ENCODE measurements around the gene ZDHHC22.

ZDHHC22 gene

GRCh38 chr14:77161011-77161410, 19.4 kb upstream of the ZDHHC22 start:
- no peak overlapping the region for H3K4me3 ChIP-seq (replicated peaks; ENCODE audit: insufficient read depth, low read length)
- TF ChIP-seq SPI1 (IDR thresholded peaks at IDR 0.05; ENCODE audit: borderline replicate concordance, low read depth) (no peak), CTCF (IDR thresholded peaks at IDR 0.05; ENCODE audit: insufficient read depth, low read length) (no peak), GABPA (IDR thresholded peaks at IDR 0.05; ENCODE audit: low read depth) (no peak), POLR2AphosphoS5 (IDR thresholded peaks at IDR 0.05; ENCODE audit: low read depth) (no peak)
- TF ChIP-seq, protein P1, sequence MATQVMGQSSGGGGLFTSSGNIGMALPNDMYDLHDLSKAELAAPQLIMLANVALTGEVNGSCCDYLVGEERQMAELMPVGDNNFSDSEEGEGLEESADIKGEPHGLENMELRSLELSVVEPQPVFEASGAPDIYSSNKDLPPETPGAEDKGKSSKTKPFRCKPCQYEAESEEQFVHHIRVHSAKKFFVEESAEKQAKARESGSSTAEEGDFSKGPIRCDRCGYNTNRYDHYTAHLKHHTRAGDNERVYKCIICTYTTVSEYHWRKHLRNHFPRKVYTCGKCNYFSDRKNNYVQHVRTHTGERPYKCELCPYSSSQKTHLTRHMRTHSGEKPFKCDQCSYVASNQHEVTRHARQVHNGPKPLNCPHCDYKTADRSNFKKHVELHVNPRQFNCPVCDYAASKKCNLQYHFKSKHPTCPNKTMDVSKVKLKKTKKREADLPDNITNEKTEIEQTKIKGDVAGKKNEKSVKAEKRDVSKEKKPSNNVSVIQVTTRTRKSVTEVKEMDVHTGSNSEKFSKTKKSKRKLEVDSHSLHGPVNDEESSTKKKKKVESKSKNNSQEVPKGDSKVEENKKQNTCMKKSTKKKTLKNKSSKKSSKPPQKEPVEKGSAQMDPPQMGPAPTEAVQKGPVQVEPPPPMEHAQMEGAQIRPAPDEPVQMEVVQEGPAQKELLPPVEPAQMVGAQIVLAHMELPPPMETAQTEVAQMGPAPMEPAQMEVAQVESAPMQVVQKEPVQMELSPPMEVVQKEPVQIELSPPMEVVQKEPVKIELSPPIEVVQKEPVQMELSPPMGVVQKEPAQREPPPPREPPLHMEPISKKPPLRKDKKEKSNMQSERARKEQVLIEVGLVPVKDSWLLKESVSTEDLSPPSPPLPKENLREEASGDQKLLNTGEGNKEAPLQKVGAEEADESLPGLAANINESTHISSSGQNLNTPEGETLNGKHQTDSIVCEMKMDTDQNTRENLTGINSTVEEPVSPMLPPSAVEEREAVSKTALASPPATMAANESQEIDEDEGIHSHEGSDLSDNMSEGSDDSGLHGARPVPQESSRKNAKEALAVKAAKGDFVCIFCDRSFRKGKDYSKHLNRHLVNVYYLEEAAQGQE (IDR thresholded peaks at IDR 0.05; ENCODE audit: insufficient replicate concordance, low read depth): no peak
- no peaks in the 10 kb centered on the region for H3K27me3 ChIP-seq (ENCODE audit: insufficient read depth, poor library complexity, severe bottlenecking)
- H3K27ac ChIP-seq (replicated peaks): no peak overlapping the region
- no peak for DNase-seq (ENCODE audit: low read depth in 1 of 2, low spot score in 1 of 2)

DNA sequence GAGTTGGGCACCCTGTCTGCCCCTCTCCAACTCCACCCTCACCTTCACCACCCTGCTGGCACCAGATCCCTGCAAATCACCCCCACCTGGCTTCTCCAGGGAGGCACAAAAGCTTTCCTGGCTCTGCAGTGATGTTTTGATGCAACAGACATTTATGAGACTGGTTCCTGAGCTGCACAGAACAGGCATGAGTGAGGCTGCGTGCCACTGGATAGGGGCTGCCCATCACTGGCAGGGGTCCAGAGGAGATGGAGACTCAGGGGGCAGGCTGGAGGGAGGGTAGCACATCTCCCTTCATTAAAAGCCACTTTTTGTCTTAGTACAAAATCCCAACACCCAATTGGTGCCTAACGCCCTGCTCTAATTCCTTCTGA, 17.3 kb upstream of the ZDHHC22 start:
- Histone ChIP-seq H3K27me3 (ENCODE audit: insufficient read depth, poor library complexity, severe bottlenecking) (no peaks in the 10 kb centered on the region), H3K4me3 (replicated peaks; ENCODE audit: insufficient read depth, low read length) (no peak overlapping the region), H3K27ac (replicated peaks) (no peak overlapping the region)
- no peak for TF ChIP-seq POLR2AphosphoS5 (IDR thresholded peaks at IDR 0.05; ENCODE audit: low read depth)
- TF ChIP-seq, protein P1 (IDR thresholded peaks at IDR 0.05; ENCODE audit: insufficient replicate concordance, low read depth): no peak
- TF ChIP-seq CTCF (IDR thresholded peaks at IDR 0.05; ENCODE audit: insufficient read depth, low read length): no peak
- no peak for TF ChIP-seq GABPA (IDR thresholded peaks at IDR 0.05; ENCODE audit: low read depth)
- TF ChIP-seq SPI1 (IDR thresholded peaks at IDR 0.05; ENCODE audit: borderline replicate concordance, low read depth): no peak
- DNase-seq (ENCODE audit: low read depth in 1 of 2, low spot score in 1 of 2): no peak

GRCh38 chr14:77158175-77158881, 16.7 kb upstream of the ZDHHC22 start:
- Histone ChIP-seq H3K27me3 (ENCODE audit: insufficient read depth, poor library complexity, severe bottlenecking) (no peaks in the 10 kb centered on the region), H3K27ac (replicated peaks) (no peak overlapping the region), H3K4me3 (replicated peaks; ENCODE audit: insufficient read depth, low read length) (no peak overlapping the region)
- TF ChIP-seq POLR2AphosphoS5 (IDR thresholded peaks at IDR 0.05; ENCODE audit: low read depth): no peak
- DNase-seq (ENCODE audit: low read depth in 1 of 2, low spot score in 1 of 2): no peak

DNA sequence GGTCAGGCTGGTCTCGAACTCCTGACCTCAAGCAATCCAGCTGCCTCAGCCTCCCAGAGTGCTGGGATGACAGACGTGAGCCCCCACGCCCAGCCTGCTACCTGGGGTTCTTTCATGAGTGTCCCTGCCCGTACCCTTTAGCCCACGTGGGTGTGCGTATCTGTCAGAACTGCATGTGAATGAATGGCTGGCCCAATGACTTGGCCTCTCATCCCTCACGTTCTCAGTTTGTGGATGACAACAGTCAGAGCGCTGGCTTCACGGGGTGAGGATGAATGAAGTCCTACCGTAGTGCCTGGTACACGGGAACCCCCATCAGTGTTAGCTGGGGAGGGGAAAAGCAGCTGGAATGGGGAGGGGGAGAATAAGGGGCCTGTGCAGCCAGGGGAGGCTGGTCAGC, 16.1 kb upstream of the ZDHHC22 start:
- no peaks in the 10 kb centered on the region for H3K27me3 ChIP-seq (ENCODE audit: insufficient read depth, poor library complexity, severe bottlenecking)
- H3K27ac ChIP-seq (replicated peaks): no peak overlapping the region
- H3K4me3 ChIP-seq (replicated peaks; ENCODE audit: insufficient read depth, low read length): no peak overlapping the region
- TF ChIP-seq, protein P1 (IDR thresholded peaks at IDR 0.05; ENCODE audit: insufficient replicate concordance, low read depth): no peak
- TF ChIP-seq GABPA (IDR thresholded peaks at IDR 0.05; ENCODE audit: low read depth): no peak
- TF ChIP-seq POLR2AphosphoS5 (IDR thresholded peaks at IDR 0.05; ENCODE audit: low read depth): no peak
- TF ChIP-seq CTCF (IDR thresholded peaks at IDR 0.05; ENCODE audit: insufficient read depth, low read length): no peak
- TF ChIP-seq SPI1 (IDR thresholded peaks at IDR 0.05; ENCODE audit: borderline replicate concordance, low read depth): no peak
- no peak for DNase-seq (ENCODE audit: low read depth in 1 of 2, low spot score in 1 of 2)
